LNCAP (cell line): ENCODE results near the gene BBC3.

Source experiments
- TF ChIP-seq, protein P1 (sequence below): fragments of 450-650 bp; IDR thresholded peaks from 2 replicates; pipeline ENCODE4 v1.5.1; 2017; ENCODE audit warnings: mild to moderate bottlenecking

BBC3 gene

DNA sequence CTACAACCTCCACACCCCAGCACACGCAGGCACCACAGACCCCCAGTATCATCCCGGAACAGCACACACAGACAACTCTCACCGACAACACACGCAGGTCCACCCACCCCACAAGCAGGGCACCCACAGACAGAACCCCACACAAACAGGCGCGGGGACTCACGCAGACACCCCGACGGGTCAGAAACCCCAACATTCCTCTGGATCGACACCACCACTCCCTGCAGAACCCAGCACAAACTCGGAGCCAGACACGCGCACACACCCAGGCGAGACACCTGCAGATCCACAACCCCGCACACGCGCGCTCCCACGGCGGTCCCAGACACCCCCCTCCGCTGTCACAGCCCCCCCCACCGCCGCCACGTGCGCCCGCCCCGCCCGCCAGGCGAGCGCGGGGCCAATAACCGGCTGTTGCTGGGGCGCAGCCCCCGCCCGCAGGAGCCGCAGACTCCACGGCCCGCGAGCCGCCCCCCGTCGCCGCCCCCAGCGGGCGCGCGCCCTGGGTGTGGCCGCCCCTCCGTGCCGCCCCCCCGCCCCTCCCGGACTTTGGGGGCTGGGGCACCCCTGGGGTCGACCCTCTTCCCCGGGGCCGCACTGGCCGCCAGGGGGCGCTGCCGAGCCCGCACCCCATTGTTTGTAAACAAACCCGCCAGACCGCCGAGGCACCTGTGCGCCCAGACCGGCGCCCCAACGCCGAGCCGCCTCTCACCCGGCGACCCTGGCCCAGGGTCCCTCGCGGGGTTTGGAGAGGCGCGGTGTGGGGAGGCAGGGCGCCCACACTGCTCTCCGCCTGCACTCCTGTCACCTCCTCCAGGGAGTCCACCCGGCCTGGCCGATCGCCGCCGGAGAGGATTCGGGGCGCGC lies 712 bp downstream of the BBC3 start:
- TF ChIP-seq, protein P1, sequence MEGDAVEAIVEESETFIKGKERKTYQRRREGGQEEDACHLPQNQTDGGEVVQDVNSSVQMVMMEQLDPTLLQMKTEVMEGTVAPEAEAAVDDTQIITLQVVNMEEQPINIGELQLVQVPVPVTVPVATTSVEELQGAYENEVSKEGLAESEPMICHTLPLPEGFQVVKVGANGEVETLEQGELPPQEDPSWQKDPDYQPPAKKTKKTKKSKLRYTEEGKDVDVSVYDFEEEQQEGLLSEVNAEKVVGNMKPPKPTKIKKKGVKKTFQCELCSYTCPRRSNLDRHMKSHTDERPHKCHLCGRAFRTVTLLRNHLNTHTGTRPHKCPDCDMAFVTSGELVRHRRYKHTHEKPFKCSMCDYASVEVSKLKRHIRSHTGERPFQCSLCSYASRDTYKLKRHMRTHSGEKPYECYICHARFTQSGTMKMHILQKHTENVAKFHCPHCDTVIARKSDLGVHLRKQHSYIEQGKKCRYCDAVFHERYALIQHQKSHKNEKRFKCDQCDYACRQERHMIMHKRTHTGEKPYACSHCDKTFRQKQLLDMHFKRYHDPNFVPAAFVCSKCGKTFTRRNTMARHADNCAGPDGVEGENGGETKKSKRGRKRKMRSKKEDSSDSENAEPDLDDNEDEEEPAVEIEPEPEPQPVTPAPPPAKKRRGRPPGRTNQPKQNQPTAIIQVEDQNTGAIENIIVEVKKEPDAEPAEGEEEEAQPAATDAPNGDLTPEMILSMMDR: peak; percentile 85

GRCh38 chr19:47229676-47230053 lies 1.3 kb downstream of the BBC3 start:
- TF ChIP-seq, protein P1: no peak

DNA sequence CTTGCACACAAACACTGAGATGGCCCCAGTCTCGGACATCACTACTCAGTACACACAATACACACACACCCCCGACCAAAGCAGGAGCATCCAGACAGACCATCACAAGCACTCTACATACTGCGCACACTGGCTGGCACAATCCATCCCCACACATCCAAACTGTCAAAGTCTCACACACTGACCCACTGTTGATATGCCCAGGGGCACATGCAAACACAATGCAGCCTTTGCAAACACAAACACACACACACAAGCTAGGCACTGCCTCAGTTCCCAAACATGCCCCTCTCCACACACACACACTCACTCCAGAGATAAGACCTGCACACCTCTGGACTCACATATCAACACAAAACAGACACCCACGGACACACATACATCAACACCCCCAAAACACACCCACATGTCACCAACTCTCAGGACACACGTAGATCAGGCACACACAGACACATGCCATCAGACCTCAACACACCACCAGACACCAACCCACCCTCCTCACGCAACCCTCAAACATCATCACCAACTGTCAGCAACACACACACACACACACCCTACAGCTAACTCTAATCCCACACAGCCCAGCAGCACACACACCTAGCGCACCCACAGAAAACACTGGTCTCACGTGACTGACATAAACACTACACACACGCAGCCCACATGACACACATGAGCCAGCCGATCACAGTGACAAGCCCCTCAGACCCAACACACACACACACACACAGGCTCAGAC lies 1.9 kb downstream of the BBC3 start:
- TF ChIP-seq, protein P1: no peak

DNA sequence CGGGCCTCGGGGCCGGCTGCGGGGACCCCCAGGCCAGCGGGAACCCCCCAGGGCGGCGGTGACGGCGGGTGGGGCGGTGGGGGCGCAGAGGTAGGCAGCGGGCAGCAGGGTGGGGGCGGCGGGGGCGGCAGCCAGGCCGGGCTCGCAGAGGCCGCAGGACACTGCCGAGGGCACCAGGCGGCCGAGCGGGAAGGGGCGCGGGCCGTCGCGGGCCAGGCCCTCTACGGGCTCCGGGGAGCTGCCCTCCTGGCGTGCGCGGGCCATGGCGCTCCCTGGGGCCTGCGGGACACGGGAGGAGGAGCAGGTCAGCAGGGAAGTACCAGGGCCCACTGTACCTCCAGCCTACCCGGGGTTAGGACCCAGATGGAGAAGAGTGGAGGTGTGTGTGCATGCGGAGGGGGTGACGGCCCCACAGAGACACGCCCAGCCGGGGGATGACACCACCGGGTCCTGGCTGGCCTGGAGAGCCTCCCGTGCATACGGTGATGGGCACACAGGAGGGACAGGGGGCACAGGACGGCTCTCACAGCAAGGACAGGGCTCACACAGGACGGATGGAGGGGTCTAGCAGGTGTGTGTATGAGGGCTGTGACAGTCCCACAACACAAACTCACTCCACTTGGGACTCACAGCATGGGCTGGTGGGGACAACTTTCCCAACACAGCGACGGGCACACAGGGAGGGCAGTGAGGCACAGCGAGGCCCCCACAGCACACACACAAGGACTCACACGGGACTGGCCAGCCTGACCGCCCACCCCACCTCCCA lies 2.6 kb downstream of the BBC3 start:
- TF ChIP-seq, protein P1: no peak

DNA sequence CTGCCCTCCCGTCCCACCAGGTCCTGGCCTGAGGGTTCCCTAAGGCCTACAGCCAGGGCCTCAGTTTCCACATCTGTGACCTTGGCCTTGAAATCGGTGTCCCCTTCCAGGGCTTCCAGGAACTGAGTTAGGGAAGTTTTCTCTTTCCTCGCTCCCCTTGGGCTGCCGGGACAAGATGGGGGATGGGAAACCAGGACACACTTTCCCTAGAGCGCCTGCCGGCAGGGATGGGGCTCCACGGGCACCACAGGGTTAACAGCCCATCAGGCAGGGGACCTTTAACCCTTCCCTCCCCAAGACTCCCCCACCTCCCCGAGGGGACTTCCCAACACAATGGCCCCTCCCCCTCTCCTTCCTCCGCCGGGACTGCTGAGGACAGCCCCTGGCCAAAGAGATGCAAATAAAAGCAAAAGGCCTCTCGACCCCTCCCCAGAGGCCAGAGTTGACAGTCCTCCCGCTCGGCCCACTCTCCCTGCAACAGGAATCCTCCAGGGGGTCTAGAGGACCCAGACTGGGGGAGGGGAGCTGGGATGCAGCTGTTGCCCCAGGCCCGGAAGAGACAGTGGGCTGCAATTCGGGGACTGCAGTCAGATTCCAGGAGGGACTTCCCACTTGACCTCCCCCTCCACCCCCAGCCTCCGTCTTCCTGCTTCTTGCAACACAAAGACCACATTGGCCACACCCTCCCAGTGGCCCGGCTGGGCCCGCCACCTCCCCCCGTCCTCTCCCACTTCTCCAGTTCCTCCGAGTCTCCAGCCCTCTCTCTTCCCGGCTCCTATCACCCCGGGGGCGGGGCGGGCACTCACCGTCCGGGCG lies 3.4 kb downstream of the BBC3 start:
- TF ChIP-seq, protein P1: no peak

- TF ChIP-seq, protein P1: no peak
Observed at GRCh38 chr19:47226426-47227351, 4.3 kb downstream of the BBC3 start.
